ENCODE measurements around the gene CPEB3.
"Not testable (repeated sequence)": the region's sequence is repeated elsewhere in the genome, so short reads cannot be mapped to it uniquely, and the experiment has no call there.

CPEB3 gene

GRCh38 chr10:92290837-92291615, at the start of gene CPEB3, which contains the start of gene MARCHF5:
Gene CPEB3, minus strand, starts transcription at chr10:92291078. Its CDS starts 50,728 bp downstream, at chr10:92240350.
Gene MARCHF5, plus strand, starts transcription at chr10:92291167. Its CDS starts 328 bp downstream, at chr10:92291495.
- peak; percentile 18 for DNase-seq

GRCh38 chr10:92329927-92330326, 39.0 kb upstream of the CPEB3 start:
- DNase-seq, result not testable (repeated sequence)

- DNase-seq, result no peak
Observed at GRCh38 chr10:92328993-92329392, 38.1 kb upstream of the CPEB3 start.

- no peak for DNase-seq
Observed at GRCh38 chr10:92327445-92328433, 36.9 kb upstream of the CPEB3 start.

GRCh38 chr10:92323079-92323478, 32.2 kb upstream of the CPEB3 start:
- DNase-seq, result no peak

GRCh38 chr10:92316610-92317009, 25.7 kb upstream of the CPEB3 start:
- no peak for DNase-seq

GRCh38 chr10:92313750-92314149, 22.9 kb upstream of the CPEB3 start:
- no peak for DNase-seq

- DNase-seq, result no peak
Observed at GRCh38 chr10:92309272-92309671, 18.4 kb upstream of the CPEB3 start.

GRCh38 chr10:92305133-92306072, 14.5 kb upstream of the CPEB3 start:
- DNase-seq, result no peak

GRCh38 chr10:92304061-92304460, 13.2 kb upstream of the CPEB3 start:
- DNase-seq, result no peak

- DNase-seq, result no peak
Observed at GRCh38 chr10:92303096-92303495, 12.2 kb upstream of the CPEB3 start.

- no peak for DNase-seq
Observed at GRCh38 chr10:92298487-92298886, 7.6 kb upstream of the CPEB3 start.

- DNase-seq, result no peak
Observed at GRCh38 chr10:92291921-92292845, 1.3 kb upstream of the CPEB3 start.

GRCh38 chr10:92291616-92291865, 663 bp upstream of the CPEB3 start:
- no peak for DNase-seq

GRCh38 chr10:92290076-92290836, 622 bp downstream of the CPEB3 start:
- DNase-seq, result peak; percentile 41

- no peak for DNase-seq
Observed at GRCh38 chr10:92284112-92284704, 6.7 kb downstream of the CPEB3 start.

- no peak for DNase-seq
Observed at GRCh38 chr10:92278996-92279696, 11.7 kb downstream of the CPEB3 start.

- no peak for DNase-seq
Observed at GRCh38 chr10:92274071-92274470, 16.8 kb downstream of the CPEB3 start.

- DNase-seq, result no peak
Observed at GRCh38 chr10:92268748-92269147, 22.1 kb downstream of the CPEB3 start.

- DNase-seq, result no peak
Observed at GRCh38 chr10:92267343-92267742, 23.5 kb downstream of the CPEB3 start.
